PC-9 (cell line): Measurements from ENCODE around the gene TNNI3K. TPM values are rescaled to one million over a fixed set of nuclear protein-coding genes. Genes with fewer than 3 reads are reported as not detected.

Experiments
- BruUV-seq: library from RNA; stranded (reverse); fragments of 400-500 nt; replicated peaks from 2 replicates; lab custom pipeline; 2021; lab: Mats Ljungman, UMichigan
- CTCF ChIA-PET: fragments of 300-600 bp; sonication (Branson Sonifier 250); formaldehyde crosslinking; loops from one replicate; lab custom pipeline; 2022; ENCODE audit warnings: antibody characterized with exemption; lab: Charles Lee
- POLR2A ChIA-PET: fragments of 300-600 bp; sonication (Branson Sonifier 250); formaldehyde crosslinking; loops from one replicate; lab custom pipeline; 2022; ENCODE audit warnings: antibody characterized with exemption; ENCODE audit not compliant: unreplicated experiment; lab: Charles Lee
- DNase-seq, 2 experiments: peaks; one replicate each; pipeline versions ENCODE4 v3.0.0 to v3.0.0-alpha.2; 2015 to 2022; ENCODE audit warnings: mixed read lengths in 1 of 2
- H2AFZ ChIP-seq: fragments of 200-600 bp; sonication (generic); 2 replicates; pipeline ENCODE4 v1.8.1; 2017; ENCODE audit warnings: antibody characterized with exemption
- H3F3A ChIP-seq: fragments of 200-600 bp; sonication (generic); 2 replicates; pipeline ENCODE4 v1.8.1; 2017; ENCODE audit warnings: antibody characterized with exemption, mild to moderate bottlenecking, low read depth; ENCODE audit not compliant: insufficient read depth
- H3K27ac ChIP-seq: fragments of 200-600 bp; sonication (generic); 2 replicates; pipeline ENCODE4 v1.6.1; 2016; ENCODE audit warnings: mixed run types
- H3K27me3 ChIP-seq: fragments of 200-600 bp; sonication (generic); 2 replicates; pipeline ENCODE4 v1.6.1; 2016; ENCODE audit warnings: low read depth, mixed run types; ENCODE audit not compliant: insufficient read depth
- H3K36me3 ChIP-seq: fragments of 200-600 bp; sonication (generic); 2 replicates; pipeline ENCODE4 v1.6.1; 2016; ENCODE audit warnings: low read depth, mixed run types
- H3K4me1 ChIP-seq: fragments of 200-600 bp; sonication (generic); replicated peaks from 2 replicates; pipeline ENCODE4 v1.6.1; 2016; ENCODE audit warnings: mixed run types; ENCODE audit not compliant: insufficient read depth
- H3K4me2 ChIP-seq: fragments of 200-600 bp; sonication (generic); 2 replicates; pipeline ENCODE4 v1.6.1; 2017; ENCODE audit warnings: mixed run types
- H3K4me3 ChIP-seq: fragments of 200-600 bp; sonication (generic); 2 replicates; pipeline ENCODE4 v1.6.1; 2016; ENCODE audit warnings: mixed run types
- H3K79me2 ChIP-seq: fragments of 200-600 bp; sonication (generic); 2 replicates; pipeline ENCODE4 v1.6.1; 2017; ENCODE audit warnings: low read depth, mixed run types
- H3K9me2 ChIP-seq: fragments of 200-600 bp; sonication (generic); 2 replicates; pipeline ENCODE4 v1.8.1; 2017; ENCODE audit warnings: mild to moderate bottlenecking; ENCODE audit not compliant: insufficient read depth
- H3K9me3 ChIP-seq: fragments of 200-600 bp; sonication (generic); 2 replicates; pipeline ENCODE4 v1.8.1; 2016; ENCODE audit warnings: low read depth; ENCODE audit not compliant: insufficient read depth
- H4K20me1 ChIP-seq: fragments of 200-600 bp; sonication (generic); 2 replicates; pipeline ENCODE4 v1.8.1; 2017; ENCODE audit not compliant: insufficient read depth
- EZH2 ChIP-seq: fragments of 200-600 bp; sonication (generic); IDR thresholded peaks from 2 replicates; pipeline ENCODE4 v1.8.0; 2017; ENCODE audit warnings: antibody characterized with exemption, low read depth
- intact Hi-C: fragments of 100-400 bp; cut with micrococcal nuclease; formaldehyde crosslinking; loops from one replicate; pipeline ENCODE4 v1.10.0; 2022; ENCODE audit not compliant: unreplicated experiment
- total RNA-seq: library from RNA; stranded (reverse); gene quantifications from 2 replicates; pipeline ENCODE4 v1.2.3, GENCODE V29; 2021
- TF ChIP-seq, protein P1 (sequence below): fragments of 200-600 bp; sonication (generic); conservative IDR thresholded peaks from 2 replicates; pipeline ENCODE4 v1.6.1; 2017; ENCODE audit warnings: mixed run types, antibody characterized with exemption, mild to moderate bottlenecking, moderate library complexity

TNNI3K gene
- total RNA-seq, 1 experiment from 2014 or later: 1.4 TPM

DNA sequence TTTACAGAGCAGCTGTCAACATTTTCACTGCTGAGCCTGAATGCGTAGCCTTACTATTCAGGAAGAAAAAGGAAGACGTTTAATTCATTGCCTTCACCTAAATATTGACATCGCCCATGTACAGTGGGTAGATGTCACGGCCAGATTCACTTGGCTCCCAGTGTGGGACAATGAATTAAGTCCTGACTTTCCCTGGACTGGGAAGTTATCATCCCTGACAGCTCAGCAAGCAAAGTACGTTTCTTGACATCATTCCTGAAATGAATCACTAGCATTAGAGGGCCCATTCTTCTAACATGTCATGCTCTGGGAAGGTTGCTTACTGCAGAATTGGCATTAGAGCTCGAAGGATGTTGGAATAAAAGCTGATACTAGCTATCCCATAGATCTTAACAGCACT, 239.4 kb downstream of the TNNI3K start:
- intact Hi-C loops: no loop called here
- Histone ChIP-seq H3K36me3 (no peaks in the 10 kb centered on the region), H2AFZ (no peak overlapping the region), H3K9me3 (no peaks in the 10 kb centered on the region), H3K4me1 (no peaks in the 10 kb centered on the region), H3K4me3 (no peak overlapping the region), H3K79me2 (no peaks in the 10 kb centered on the region), H3K9me2 (no peaks in the 10 kb centered on the region), H3K27me3 (no peaks in the 10 kb centered on the region), H3F3A (no peaks in the 10 kb centered on the region), H3K27ac (no peak overlapping the region), H3K4me2 (no peak overlapping the region), H4K20me1 (no peaks in the 10 kb centered on the region)
- ChIA-PET CTCF (no interaction called here), POLR2A (no interaction called here)
- no peak for TF ChIP-seq EZH2
- TF ChIP-seq, protein P1, sequence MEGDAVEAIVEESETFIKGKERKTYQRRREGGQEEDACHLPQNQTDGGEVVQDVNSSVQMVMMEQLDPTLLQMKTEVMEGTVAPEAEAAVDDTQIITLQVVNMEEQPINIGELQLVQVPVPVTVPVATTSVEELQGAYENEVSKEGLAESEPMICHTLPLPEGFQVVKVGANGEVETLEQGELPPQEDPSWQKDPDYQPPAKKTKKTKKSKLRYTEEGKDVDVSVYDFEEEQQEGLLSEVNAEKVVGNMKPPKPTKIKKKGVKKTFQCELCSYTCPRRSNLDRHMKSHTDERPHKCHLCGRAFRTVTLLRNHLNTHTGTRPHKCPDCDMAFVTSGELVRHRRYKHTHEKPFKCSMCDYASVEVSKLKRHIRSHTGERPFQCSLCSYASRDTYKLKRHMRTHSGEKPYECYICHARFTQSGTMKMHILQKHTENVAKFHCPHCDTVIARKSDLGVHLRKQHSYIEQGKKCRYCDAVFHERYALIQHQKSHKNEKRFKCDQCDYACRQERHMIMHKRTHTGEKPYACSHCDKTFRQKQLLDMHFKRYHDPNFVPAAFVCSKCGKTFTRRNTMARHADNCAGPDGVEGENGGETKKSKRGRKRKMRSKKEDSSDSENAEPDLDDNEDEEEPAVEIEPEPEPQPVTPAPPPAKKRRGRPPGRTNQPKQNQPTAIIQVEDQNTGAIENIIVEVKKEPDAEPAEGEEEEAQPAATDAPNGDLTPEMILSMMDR: no peak
- no TSS peak for BruUV-seq
- no peak for DNase-seq

DNA sequence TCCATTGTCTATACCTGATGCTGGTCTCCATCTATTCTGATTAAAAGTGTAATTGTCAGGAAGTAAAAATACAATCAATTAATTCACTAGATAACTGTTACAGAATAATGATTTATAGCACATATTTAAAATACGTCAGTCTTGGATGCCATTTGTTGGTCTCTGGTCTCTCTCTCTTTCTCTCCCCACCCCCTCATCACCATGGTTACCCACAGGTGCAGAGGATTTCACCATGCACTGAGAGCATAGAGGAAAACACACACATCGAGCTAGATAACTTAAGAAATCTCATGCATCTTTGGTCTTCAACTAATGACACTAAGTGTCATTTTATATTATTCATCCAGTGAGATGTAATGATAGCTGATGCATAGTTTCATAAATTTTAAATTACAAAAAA, 243.8 kb downstream of the TNNI3K start:
- Histone ChIP-seq H3K4me3 (no peak overlapping the region), H3K4me2 (no peak overlapping the region), H3K79me2 (no peaks in the 10 kb centered on the region), H3K9me3 (no peaks in the 10 kb centered on the region), H2AFZ (no peak overlapping the region), H3K9me2 (no peaks in the 10 kb centered on the region), H3K27me3 (no peaks in the 10 kb centered on the region), H3K27ac (no peak overlapping the region), H3K36me3 (no peaks in the 10 kb centered on the region), H3K4me1 (no peaks in the 10 kb centered on the region), H4K20me1 (no peaks in the 10 kb centered on the region), H3F3A (no peaks in the 10 kb centered on the region)
- BruUV-seq: no TSS peak
- intact Hi-C loops: no loop called here
- TF ChIP-seq, protein P1: no peak
- TF ChIP-seq EZH2: no peak
- DNase-seq: no peak
- CTCF ChIA-PET: no interaction called here
- POLR2A ChIA-PET: no interaction called here

DNA sequence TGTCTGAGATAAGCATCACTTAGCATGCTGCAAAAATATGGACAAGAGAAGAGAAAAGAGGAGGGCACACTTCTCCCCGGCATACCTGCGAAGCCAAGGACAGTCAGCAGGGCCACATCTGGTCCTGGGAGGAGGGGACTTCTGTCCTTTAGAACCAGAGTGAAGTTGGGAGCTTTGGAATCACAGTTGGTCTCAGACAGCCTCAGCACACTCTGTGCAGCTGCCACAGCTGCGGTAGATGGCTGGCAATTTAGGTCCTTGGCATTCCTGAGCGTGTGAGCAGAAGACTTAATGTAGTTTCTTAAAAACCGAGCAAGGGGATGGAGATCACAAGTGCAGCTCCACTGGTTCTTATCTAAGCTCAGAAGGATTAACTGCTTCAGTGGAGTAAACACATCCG, 244.9 kb downstream of the TNNI3K start:
- H3K4me2 ChIP-seq: no peak overlapping the region
- no peaks in the 10 kb centered on the region for H3K79me2 ChIP-seq
- ChIA-PET CTCF (no interaction called here), POLR2A (no interaction called here)
- H2AFZ ChIP-seq: no peak overlapping the region
- no peaks in the 10 kb centered on the region for H3F3A ChIP-seq
- no peak for DNase-seq
- BruUV-seq: no TSS peak
- H4K20me1 ChIP-seq: no peaks in the 10 kb centered on the region
- TF ChIP-seq, protein P1: no peak
- no peak for TF ChIP-seq EZH2
- H3K27me3 ChIP-seq: no peaks in the 10 kb centered on the region
- no peak overlapping the region for H3K4me3 ChIP-seq
- no peaks in the 10 kb centered on the region for H3K9me3 ChIP-seq
- H3K36me3 ChIP-seq: no peaks in the 10 kb centered on the region
- no peaks in the 10 kb centered on the region for H3K9me2 ChIP-seq
- no peaks in the 10 kb centered on the region for H3K4me1 ChIP-seq
- no peak overlapping the region for H3K27ac ChIP-seq
- intact Hi-C loops: no loop called here
